Stimulated activated CD4-positive, alpha-beta T cell treated with anti-CD3 and anti-CD28 coated beads, Interleukin-12 subunit alpha, Interleukin-12 subunit beta, amount 100 ng/mL, for 4 hours (primary cell): Measurements from ENCODE around the gene ASXL3.

ENCODE experiments used
- DNase-seq: peaks from one replicate; pipeline ENCODE4 v3.0.0-alpha.2; 2020

Gene ASXL3

DNA sequence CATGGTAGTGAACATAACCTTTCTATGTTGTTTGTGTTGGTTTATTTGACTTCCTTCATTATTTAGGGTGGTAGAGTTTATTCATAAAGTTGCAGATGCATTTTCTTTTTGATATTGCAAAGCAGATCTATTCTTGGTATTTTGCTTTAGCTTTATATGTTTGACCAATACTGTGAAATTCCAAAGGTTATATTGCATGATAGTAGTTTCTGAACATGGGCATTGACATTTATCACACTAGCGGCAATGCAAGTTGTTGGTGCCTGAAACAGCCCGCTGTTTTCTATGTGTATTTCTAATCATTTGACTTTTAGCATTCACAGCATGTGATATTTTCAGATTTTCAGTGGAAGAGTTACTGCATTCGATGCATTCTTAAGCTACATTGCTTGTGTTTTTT is 87.2 kb downstream of the ASXL3 start:
- no peak for DNase-seq

DNA sequence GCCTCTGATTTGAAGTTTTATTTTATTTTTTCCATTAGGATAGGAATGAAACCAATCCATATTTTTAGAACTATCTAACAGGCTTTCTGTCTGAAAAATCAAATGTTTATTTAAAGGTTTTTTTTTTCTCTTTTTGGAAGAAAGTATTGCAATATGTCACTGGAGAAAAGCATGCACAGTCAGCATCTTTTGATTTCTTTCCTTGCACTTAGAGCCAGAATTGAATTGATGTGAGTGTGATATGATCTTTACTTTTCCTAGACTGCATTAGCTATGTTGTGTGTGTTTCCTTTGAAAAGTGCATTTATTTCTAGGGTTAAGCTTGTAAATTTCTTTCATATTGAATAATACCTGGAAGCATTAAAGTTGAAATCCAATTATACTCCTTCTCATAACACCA is 87.6 kb downstream of the ASXL3 start:
- DNase-seq, result no peak

DNA sequence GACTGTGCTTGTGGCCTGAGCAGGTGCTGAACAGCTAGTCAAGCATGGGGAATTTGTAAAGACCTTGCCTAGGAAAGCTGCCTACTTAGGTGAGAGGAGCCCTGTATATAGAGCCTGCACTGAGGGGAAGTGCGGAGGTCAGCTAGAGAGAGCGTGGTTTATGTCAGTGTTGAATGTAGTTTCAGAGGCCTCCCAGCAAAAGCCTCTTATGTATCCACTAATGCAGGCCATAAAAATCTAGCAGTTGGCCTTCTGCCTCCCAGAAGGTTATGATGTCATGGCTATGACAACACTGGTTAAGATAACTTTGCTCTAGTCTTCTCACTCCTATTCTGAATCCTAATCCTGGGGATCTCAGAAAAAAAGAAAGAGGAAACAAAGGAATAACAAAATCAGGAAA is 88.9 kb downstream of the ASXL3 start:
- no peak for DNase-seq

DNA sequence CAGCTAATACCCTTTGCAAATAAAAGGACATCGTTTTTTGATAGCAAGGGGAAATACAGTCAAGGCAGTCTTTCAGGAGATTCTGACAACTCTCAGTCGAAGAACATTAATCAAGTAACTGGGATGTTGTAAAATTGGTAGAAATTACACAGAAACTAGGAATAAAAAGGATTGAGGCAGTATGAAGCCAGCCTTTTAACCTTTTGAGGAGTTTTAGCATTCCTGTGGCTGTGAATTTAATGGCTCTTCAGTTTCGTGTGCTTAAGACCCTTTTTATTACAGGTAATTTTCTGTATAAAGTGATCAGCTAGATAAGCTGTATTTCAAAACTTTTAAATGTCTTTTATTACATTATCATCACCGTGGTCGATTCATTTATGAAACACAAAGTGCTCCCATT is 91.6 kb downstream of the ASXL3 start:
- no peak for DNase-seq

DNA sequence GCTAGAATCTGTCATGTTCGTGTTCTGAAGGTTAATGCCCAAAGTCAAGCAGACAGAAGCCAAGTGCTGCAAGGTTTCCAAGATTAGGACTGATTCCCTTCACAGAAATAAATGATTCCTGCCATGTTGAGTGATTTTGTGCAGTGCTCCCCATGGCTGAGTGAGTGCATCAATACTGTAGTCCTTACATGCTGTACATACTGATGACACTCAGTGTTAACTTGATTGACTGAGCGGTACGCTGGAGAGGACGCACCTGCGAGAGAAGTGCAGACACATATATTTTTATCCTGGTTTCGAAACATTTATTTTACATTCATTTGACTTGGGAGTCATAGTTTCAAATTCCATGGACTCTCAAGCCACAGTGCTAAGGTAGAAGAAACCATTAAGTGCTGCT is 92.0 kb downstream of the ASXL3 start:
- no peak for DNase-seq

DNA sequence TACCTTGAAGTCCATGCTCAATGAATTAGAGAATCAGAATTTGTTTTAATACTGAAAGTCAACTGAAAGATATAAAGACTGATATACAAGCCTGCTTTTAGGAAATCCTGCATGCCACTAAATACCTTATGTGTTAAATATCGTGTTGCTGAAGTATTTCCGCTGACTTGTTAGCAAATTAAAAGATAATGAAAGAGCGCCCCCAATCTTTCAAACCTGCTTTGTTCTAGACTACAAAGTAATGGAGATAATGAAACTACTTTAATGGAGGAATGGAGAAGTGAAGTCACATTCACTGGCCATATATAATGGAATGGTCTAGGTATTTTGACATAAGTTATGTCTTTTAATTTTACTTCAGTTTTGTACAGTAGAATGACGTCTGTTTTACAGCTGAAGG is 95.7 kb downstream of the ASXL3 start:
- no peak for DNase-seq

DNA sequence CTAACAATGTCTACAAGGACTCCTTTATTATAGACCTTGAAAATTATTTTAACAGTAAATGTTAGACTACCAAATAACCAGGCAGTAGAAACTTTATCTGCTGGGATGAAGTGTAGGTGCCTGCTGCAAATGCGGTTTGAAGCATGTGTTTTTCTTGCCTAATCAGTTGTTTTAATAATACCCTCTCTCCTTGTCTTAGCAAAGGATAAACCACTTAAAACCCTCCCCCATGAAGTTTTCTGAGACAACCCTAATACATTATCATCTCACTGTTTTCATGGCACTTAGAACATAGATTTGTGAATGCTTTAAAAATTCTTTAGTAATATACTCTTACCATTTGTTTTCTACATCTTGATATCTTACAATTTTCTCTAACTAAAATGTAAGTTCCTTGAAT is 98.6 kb downstream of the ASXL3 start:
- DNase-seq, result no peak

DNA sequence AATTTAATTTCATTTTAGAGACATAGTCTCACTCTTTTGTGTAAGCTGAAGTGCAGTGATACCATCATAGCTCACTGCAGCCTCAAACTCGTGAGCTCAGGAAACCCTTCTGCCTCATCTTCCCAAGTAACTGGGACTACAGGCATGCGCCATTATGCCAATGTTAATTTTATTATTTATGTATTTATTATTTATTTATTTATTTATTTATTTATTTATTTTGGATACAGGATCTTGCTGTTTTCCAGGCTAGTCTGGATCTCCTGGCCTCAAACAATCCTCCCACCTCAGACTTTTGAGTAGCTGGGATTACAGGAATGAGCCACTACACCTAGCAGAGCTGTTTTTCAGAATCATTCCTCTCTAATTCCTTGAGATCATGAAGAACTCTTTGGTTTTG is 99.9 kb downstream of the ASXL3 start:
- no peak for DNase-seq

DNA sequence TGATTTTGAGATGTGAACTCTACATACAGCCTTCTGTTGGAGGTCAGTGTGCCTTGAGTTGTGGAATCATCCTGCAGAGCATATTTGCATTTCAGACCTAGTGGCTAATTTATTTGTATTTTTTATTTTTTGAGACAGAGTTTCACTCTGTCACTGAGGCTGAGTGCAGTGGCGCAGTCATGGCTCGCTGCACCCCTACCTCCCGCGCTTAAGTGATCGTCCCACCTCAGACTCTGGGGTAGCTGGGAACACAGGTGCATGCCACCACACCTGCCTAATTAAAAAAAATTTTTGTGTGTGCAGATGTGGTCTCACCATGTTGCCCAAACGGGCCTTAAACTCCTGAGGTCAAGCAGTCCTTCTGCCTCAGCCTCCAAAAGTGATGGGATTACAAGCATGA is 104.4 kb downstream of the ASXL3 start:
- no peak for DNase-seq

DNA sequence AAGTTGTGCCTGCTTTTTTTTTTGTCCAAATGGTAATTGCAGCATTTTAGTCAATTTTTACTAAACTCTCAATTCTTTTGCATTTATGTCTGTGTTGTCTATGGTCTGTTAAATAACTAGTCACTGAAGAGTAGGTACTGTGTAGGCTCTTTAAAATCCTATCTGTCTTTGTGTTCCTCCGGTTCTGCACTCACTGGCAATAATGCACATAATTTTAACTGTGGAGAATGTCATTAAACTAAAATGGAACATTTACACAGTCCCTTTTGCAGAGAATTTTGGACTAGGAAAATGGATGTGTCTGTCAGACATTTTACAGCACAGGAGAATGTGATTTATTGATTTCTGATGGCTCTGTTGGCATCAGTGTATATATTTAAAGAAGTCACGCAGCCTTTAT is 116.6 kb downstream of the ASXL3 start:
- DNase-seq, result no peak

DNA sequence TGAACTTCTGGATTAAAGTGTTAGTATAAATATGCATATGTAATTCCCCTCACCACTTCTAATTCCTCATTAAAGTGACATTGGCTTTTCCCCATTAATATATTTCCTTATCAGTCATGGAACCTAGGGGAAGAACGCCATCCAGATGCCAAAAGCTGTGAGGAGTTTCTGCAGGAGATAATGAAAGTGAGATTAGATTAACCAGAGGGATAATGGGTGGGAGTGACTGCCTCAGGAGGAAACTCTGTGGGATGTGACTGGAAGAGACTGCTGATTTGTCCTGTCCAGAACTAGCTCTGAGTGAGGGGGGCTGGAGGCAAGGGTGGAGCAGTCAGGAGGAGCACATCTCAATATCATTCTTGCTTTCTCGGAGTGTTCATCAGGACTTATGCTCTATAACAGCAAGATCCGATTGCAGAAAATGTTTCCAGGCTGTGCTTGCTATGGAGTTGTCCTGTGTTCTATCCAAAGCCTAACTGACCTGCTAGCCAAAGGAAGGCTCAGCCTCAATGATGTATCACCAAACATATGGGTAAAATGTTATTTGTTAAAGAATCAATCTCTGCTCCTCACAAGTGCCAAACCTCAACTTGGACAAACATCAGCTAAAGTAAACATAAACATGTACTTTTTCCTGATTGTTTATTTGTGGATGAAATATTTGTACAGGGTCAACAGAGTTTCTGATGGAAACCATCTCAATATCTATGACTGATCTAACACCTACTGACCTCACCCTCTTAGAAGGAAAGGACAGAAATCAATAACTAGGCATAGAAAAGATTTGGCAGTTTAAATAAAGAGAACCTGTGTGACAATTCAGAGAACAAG is 118.5 kb downstream of the ASXL3 start:
- no peak for DNase-seq

DNA sequence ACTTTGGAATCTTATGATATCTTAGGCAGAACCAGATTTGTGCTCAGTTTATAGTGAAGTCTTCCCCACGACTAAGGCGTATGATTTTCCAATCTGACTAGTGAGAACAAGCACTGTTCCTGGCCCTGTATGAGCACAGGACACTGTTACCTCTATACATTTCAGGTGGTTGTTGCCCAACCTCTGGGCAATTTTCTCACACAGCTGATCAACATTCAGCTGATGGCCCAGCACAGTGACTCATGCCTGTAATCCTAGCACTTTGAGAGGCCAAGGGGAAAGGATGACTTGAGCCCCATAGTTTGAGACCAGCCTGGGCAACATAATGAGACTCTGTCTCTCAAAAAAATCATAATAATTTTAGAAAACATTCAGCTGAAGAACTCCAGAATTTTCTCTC is 119.5 kb downstream of the ASXL3 start:
- DNase-seq, result no peak

DNA sequence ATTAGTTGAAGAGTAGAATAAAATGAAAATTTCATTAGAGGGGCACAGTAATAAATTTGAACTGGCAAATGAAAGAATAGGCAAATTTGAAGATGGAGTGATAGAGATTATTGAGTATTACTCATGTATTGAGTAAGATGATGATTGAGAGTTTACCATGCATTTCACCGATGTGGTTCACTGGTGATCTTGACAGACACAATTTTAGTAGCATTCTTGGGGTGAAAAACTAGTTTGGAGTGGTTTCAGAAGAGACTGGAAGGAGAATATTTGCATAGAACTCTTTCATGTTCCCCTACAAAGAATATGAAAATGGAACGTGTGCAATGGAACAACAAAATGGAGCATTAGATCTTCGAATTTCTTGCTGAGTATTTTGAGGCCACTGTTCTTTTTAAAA is 121.4 kb downstream of the ASXL3 start:
- no peak for DNase-seq

DNA sequence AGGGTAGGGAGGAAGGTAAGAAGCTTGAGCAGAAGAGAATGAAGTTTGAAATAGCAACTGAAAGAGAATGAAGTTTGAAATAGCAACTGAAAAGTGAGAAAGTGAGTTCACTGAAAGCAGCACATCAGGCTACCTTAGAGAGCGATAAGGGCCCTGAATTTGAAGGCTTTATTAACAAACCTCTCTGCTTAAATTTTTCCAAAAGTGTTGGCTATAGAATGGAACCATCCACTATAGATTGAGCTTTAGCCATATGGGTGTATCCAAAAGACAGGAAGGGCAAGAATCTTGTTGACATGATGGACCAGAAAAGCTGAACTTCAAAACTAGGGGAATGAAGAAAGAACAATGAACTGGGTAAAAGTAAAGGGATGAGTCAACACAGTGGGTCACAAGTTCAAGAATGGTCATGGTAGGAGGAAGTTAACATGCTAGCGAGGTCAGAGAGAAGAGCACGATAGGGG is 122.5 kb downstream of the ASXL3 start:
- DNase-seq, result no peak

DNA sequence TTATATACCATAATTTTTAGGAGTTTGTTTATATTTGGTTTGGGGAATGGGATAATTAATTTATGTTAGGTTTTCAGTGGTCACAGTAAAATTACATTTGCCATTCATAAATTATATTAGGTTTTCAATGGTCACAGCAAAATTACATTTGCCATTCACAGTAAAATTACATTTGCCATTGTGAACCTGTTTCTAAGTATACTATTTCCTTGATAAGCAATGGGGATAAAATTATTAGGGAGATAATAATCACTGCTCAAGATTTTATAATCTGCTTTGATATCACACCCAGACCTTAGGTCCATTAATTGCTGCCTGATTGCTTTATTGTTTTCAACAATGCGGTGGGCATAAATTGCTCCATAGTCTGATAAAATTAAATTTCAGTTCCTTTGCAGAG is 124.6 kb downstream of the ASXL3 start:
- DNase-seq, result no peak

DNA sequence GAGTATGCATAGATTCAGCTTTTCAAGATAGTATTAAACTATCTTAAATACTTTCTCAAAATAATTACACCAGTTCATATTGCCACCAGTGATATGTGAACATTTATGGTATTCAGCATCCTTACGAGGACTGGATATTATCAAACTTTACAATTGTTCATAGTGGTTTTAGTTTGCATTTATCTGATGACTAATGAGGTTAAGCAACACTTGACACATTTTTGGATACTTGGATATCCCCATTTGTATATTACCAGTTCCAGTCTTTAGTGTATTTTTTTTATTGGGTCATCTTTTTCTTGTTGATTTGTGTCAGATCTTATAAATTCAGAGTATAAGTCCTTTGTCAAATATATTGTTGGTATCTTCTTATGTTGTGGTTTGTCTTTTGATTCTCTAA is 128.4 kb downstream of the ASXL3 start:
- DNase-seq, result no peak

DNA sequence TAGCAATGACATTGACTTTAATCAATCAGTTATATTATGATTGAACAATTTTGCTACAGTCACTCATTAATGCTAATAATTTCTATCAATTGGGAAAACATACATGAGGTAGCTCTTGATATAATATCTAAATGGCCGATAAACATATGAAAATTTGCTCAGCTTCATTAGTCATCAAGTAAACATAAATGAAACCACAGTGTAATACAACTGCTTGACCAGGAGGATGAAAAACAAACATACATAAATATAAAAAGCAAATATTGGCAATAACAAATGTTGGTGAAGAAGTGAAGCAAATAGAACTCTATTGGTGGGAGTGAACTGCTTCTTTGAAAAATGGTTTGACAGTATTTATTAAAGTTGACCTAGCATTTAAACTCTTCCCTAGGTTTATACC is 130.9 kb downstream of the ASXL3 start:
- DNase-seq, result no peak

DNA sequence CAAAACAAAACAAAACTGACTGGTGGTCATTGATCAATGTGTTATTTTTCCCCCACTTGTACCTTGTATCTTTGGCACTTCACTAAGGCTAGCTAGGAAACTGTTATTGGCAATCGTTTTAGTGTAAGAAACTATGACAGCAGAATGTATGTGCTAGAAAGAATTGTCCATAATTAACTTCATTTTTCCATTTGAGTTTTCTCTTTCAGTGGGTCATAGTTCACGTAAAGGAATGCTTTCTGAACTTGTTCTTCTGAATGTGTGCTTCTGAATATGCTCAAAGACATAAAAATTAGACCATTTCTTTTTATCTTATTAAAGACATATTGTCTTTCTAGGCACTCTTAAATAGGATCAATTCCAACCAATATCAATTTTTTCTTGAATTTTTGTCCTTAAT is 132.2 kb downstream of the ASXL3 start:
- no peak for DNase-seq

DNA sequence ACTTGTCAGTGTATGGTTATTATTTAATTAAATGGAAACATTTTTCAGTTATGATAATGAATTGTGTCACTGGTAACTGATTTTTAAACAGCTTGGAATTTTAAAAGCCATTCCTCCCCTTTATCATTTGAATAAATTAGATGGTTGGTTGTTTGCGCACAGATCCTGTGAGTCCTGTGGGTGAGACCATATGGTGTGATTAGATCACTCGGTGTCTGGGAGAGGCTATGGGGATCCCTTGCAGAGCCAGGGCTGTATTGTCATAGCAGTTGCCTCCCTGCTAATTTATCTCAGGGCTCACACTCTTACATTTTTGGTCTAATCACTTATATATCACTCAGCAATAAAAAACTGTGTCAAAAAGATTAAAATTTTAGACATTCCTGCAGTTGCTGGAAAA is 133.5 kb downstream of the ASXL3 start:
- no peak for DNase-seq

DNA sequence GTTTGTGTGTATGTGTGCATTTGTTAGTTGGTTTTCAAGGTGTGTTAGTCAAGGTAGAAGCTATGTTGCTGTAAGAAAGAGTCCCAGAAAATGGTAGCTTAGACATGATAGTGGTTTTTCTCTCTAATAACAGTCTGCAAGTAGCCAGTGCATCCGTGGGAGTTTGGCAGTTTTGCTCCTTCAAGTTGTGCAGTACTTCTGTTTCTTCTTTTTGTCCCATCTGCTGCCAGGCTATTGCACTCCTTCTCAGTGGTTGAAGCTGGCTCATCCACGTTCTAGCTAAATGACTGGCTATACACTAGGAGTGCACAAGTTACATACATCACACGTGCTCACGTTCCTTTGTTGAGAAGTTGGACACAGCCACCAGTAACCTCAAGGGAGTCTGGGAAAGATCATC is 134.7 kb downstream of the ASXL3 start:
- DNase-seq, result no peak

DNA sequence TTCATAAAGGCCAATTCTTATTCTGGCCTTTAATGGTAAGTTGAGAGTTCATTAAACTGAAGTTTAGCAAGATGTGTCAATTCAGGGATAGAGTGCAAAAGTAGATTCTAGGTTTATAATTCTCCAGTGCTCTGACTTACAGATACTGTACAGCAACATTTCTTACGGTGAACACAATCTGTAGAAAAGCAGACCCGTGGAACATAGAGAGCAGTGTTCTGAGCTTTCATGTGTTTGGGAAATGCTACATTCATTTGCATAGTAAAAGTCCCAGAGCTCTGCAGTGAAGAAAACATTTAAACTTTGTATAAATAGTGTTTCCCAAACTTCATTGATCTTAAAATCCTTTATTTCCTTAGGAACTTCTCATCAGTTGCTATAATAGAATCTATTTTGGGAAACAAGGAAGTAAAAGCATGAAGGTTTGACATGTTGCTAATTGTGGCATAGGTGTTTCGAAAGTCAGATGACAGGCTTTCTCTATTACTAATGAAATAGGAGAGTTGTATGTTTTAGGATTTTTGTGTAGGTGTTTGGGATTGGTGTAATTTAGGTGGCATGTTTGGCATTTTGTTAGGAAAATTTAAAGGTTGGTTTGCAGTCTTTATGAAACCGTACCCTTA is 138.2 kb downstream of the ASXL3 start:
- DNase-seq, result no peak

DNA sequence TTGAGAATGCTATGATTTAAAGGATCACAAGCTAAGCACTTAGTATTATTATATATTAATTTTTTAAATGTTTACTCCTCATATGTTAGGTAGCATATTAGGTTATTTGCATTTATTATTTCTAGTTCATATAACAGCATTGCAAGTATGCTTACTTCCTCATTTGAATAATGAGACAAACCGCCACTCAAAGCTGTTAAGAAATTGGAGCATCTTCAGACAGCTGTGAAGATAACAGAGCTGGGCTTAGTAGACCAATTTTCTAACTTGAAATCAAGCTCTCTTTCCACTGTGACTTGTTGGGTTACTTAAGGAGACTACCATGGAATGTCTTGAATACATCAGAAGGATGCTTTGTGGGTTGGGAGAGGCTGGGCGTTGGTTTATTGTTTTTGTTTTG is 139.3 kb downstream of the ASXL3 start:
- no peak for DNase-seq

DNA sequence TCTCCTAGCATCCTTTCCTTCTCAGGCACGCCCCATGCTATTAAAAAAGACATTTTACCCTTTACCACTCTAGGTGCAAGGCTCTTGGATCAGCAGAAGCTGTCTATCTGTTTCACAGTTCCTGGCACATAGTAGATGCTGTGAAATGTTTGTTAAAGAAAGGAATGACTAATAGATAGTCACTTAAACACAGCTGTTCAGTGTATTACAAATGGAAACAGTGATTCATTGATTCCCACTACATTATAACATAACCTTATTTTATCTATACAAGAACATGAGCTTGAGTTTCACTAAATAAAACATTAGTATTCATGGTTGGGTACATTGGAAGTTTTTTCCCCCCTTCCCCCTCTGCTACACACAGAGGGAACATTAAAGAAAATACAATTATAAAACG is 142.1 kb downstream of the ASXL3 start:
- no peak for DNase-seq

DNA sequence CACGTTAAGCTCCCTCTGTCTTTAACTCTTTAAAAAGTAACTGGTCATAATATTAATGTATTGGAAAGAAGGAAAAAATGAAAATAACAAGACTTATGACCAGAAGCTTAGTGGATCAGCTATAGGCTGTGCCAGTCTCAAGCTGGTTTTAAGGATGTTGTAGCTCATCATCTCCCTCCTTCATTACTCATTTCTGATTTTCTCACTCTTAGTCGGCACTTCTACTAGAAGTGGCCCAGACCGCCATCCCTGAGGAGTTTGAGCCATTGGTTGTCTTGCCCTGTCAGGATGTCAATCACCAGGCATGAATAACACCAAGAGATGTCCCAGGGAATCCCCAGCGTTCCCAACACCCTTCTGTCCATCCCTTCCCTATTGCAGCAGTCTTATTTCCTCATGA is 151.5 kb downstream of the ASXL3 start:
- DNase-seq, result no peak

DNA sequence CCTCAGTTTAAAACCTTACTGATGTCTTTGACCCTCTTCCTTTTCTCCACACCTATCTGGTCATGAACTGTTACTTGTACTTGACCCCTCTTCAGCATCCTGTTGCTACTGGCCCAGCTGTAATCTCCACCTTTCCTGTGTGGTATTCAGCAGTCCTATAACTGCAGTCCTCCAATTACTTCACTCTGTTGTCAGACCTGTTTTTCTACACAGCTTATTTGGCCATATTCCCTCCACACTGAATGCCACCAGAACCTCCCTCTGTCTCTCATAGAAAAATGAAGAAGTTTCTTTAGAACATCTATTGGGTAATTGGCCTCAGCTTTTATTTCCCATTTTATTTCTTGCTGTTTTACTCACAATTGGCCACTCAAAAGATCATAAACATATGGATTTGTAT is 155.4 kb downstream of the ASXL3 start:
- DNase-seq, result no peak
